HL-60 (cell line): ENCODE results near the gene ATP1A1.

Experiments
- DNase-seq, 2 experiments: peaks; one replicate each; pipeline ENCODE4 v3.0.0-alpha.2; 2010 to 2020; ENCODE audit warnings: low read depth in 1 of 2, low spot score in 1 of 2
- H3K27ac ChIP-seq: fragments of 250-450 bp; sonication (Bioruptor Pico); replicated peaks from 2 replicates; pipeline ENCODE4 v1.5.1; 2020; ENCODE audit warnings: mild to moderate bottlenecking, moderate library complexity
- H3K27me3 ChIP-seq: fragments of 250-450 bp; sonication (Bioruptor Pico); 2 replicates; pipeline ENCODE4 v1.5.1; 2021; ENCODE audit warnings: mild to moderate bottlenecking, moderate library complexity; ENCODE audit not compliant: insufficient read depth, poor library complexity, severe bottlenecking
- H3K4me3 ChIP-seq: replicated peaks from 2 replicates; pipeline ENCODE4 v1.5.1; 2011; ENCODE audit warnings: mild to moderate bottlenecking, control low read depth, low read length; ENCODE audit not compliant: insufficient read depth
- GABPA ChIP-seq: IDR thresholded peaks from 2 replicates; pipeline ENCODE4 v1.6.1; 2012; ENCODE audit warnings: low read depth
- POLR2AphosphoS5 ChIP-seq: IDR thresholded peaks from 2 replicates; pipeline ENCODE4 v1.6.1; 2012; ENCODE audit warnings: low read depth
- SPI1 ChIP-seq: IDR thresholded peaks from 2 replicates; pipeline ENCODE4 v1.6.1; 2012; ENCODE audit warnings: low read depth, mild to moderate bottlenecking, borderline replicate concordance
- TF ChIP-seq, protein P1 (sequence below): IDR thresholded peaks from one replicate; pipeline ENCODE4 v1.5.1; 2011; ENCODE audit warnings: low read length, control low read depth, inconsistent platforms; ENCODE audit not compliant: insufficient read depth
- TF ChIP-seq, protein P2 (sequence below): IDR thresholded peaks from 2 replicates; pipeline ENCODE4 v1.6.1; 2012; ENCODE audit warnings: low read depth; ENCODE audit not compliant: insufficient replicate concordance

ATP1A1 gene

DNA sequence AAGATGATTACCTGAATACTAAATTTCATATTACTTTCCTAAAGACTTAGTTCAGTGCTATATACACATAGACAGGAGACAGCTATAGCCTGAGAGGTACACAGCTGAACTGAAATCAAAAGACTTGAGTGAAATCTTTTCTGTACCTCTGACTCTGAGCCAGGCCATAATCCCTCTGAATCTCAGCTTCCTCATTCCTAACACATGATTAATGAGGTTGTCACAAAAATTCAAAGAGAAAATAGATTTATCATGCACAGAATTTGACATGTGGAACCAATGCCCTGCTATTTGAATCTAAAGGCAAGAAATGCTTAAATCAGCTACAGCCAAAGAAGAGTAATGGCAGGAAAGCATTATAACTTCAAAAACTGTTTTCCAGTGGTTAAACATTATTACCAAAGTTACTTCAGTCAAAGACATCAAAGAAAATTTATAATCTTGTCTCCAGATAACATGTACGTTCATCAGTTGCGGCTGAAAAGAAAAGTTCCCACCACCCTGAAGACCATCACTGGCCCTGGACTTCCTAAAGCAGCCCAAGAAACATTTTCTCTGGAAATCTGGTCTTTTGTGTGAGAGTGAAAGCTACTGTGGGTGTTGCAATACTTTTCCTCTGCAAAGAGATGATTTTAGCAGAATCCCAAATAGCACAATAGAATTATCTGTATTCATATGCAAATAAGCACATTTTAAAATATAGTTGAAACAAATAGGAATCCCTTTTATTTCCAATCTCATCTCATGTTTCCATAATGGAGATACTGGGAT, 13.8 kb upstream of the ATP1A1 start:
- Histone ChIP-seq H3K27ac (no peak overlapping the region), H3K4me3 (no peak overlapping the region), H3K27me3 (no peaks in the 10 kb centered on the region)
- DNase-seq = no peak
- TF ChIP-seq POLR2AphosphoS5 = no peak
- no peak for TF ChIP-seq SPI1
- TF ChIP-seq, protein P1, sequence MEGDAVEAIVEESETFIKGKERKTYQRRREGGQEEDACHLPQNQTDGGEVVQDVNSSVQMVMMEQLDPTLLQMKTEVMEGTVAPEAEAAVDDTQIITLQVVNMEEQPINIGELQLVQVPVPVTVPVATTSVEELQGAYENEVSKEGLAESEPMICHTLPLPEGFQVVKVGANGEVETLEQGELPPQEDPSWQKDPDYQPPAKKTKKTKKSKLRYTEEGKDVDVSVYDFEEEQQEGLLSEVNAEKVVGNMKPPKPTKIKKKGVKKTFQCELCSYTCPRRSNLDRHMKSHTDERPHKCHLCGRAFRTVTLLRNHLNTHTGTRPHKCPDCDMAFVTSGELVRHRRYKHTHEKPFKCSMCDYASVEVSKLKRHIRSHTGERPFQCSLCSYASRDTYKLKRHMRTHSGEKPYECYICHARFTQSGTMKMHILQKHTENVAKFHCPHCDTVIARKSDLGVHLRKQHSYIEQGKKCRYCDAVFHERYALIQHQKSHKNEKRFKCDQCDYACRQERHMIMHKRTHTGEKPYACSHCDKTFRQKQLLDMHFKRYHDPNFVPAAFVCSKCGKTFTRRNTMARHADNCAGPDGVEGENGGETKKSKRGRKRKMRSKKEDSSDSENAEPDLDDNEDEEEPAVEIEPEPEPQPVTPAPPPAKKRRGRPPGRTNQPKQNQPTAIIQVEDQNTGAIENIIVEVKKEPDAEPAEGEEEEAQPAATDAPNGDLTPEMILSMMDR = no peak
- no peak for TF ChIP-seq GABPA
- TF ChIP-seq, protein P2, sequence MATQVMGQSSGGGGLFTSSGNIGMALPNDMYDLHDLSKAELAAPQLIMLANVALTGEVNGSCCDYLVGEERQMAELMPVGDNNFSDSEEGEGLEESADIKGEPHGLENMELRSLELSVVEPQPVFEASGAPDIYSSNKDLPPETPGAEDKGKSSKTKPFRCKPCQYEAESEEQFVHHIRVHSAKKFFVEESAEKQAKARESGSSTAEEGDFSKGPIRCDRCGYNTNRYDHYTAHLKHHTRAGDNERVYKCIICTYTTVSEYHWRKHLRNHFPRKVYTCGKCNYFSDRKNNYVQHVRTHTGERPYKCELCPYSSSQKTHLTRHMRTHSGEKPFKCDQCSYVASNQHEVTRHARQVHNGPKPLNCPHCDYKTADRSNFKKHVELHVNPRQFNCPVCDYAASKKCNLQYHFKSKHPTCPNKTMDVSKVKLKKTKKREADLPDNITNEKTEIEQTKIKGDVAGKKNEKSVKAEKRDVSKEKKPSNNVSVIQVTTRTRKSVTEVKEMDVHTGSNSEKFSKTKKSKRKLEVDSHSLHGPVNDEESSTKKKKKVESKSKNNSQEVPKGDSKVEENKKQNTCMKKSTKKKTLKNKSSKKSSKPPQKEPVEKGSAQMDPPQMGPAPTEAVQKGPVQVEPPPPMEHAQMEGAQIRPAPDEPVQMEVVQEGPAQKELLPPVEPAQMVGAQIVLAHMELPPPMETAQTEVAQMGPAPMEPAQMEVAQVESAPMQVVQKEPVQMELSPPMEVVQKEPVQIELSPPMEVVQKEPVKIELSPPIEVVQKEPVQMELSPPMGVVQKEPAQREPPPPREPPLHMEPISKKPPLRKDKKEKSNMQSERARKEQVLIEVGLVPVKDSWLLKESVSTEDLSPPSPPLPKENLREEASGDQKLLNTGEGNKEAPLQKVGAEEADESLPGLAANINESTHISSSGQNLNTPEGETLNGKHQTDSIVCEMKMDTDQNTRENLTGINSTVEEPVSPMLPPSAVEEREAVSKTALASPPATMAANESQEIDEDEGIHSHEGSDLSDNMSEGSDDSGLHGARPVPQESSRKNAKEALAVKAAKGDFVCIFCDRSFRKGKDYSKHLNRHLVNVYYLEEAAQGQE = no peak

DNA sequence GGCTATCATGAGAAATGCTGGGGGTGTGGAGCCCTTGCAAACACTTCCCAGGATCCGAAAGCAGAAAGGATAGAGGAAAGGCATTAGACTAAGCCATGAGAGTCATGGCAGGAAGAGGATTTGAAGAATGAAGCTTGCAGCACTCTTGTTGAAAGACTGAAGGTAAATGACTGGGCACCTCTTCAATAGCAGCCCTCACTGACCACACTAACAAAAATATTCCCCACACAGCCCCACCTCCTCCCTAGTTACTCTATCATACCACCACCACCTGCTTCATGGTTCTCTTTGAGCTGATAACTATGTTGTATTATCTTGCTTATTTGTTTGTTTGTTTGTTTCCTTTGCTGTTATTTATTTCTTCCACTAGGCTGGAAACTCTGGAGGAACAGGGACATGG, 13.2 kb upstream of the ATP1A1 start:
- DNase-seq = no peak
- Histone ChIP-seq H3K27ac (no peak overlapping the region), H3K27me3 (no peaks in the 10 kb centered on the region), H3K4me3 (no peak overlapping the region)
- no peak for TF ChIP-seq SPI1
- TF ChIP-seq, protein P2 = no peak

DNA sequence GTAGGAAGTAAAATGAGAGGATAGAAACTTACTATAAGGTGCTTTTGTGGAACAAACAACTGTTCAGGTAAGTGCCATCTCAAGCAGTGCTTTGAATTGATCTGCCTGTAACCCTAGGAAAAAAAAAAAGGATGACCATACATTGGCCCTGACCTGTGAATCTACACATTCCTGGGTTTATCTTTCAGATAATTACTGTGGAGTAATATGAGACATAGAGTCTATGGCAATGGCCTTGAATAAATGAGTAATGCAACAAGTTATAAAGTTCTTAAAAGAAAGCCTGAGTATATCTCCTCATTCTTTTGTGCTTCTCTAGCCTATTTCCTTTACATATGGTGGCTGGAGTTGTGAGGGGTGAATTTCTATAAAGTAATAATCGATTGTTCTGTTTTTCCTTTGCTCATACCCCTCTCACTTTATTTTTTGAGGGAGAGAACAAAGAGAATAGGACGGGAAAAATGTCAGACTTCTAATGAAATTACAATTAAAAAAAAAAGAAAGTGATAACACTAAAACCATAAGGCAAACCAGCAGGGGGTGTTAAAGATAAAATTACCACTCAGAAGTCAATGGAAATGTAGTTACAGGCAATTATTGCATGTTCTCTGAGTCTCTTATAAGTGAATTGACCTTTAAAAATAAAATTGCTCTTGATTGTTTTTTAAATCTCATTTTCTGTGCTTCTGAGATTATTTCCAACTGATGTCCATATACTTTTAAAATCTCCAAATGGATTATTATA, 12.4 kb upstream of the ATP1A1 start:
- no peak overlapping the region for H3K4me3 ChIP-seq
- DNase-seq = no peak
- no peaks in the 10 kb centered on the region for H3K27me3 ChIP-seq
- TF ChIP-seq POLR2AphosphoS5 (no peak), SPI1 (no peak), GABPA (no peak)
- TF ChIP-seq, protein P2 = no peak
- TF ChIP-seq, protein P1 = no peak
- no peak overlapping the region for H3K27ac ChIP-seq
